ENCODE results near the gene EPS8.
A peak's percentile ranks its signal among the peaks of the same experiment; 100 is the strongest.

Gene EPS8

DNA sequence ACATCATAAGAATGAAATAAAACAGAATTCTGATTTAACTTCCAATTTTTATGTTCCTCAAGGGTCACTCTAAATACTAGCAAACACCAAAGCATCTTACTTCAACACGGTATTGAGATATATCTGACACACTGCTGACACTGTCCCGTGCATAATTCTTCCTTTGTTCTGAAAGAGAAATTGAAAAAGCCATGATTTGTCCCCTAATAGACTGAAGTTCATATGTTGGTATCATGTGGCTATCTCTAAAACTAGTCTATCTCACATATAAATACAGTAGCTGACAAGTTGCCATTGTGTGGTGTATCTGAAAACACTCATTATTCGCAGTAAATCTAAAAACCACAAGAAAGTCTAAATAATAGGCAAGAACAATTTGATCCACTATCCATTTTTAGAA lies 118.4 kb downstream of the EPS8 start:
- no peaks in the 10 kb centered on the region for H3K9me3 ChIP-seq
- DNase-seq = no peak
- H3K36me3 ChIP-seq = peaks cover 5 to 18% (median 6%) of the 10 kb centered on the region in 3 donors
- TF ChIP-seq, protein P1, sequence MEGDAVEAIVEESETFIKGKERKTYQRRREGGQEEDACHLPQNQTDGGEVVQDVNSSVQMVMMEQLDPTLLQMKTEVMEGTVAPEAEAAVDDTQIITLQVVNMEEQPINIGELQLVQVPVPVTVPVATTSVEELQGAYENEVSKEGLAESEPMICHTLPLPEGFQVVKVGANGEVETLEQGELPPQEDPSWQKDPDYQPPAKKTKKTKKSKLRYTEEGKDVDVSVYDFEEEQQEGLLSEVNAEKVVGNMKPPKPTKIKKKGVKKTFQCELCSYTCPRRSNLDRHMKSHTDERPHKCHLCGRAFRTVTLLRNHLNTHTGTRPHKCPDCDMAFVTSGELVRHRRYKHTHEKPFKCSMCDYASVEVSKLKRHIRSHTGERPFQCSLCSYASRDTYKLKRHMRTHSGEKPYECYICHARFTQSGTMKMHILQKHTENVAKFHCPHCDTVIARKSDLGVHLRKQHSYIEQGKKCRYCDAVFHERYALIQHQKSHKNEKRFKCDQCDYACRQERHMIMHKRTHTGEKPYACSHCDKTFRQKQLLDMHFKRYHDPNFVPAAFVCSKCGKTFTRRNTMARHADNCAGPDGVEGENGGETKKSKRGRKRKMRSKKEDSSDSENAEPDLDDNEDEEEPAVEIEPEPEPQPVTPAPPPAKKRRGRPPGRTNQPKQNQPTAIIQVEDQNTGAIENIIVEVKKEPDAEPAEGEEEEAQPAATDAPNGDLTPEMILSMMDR (IDR thresholded peaks at IDR 0.05) = no peak
- intact Hi-C loops (cut with DNase I; ENCODE audit: low total_unique reads) = no loop called here
- no peak overlapping the region for H3K27ac ChIP-seq
- peaks cover 0 to 67% (median 7%) of the 10 kb centered on the region in 4 donors for H3K4me1 ChIP-seq
- H3K27me3 ChIP-seq = no peaks in the 10 kb centered on the region
- no peak overlapping the region for H3K4me3 ChIP-seq

DNA sequence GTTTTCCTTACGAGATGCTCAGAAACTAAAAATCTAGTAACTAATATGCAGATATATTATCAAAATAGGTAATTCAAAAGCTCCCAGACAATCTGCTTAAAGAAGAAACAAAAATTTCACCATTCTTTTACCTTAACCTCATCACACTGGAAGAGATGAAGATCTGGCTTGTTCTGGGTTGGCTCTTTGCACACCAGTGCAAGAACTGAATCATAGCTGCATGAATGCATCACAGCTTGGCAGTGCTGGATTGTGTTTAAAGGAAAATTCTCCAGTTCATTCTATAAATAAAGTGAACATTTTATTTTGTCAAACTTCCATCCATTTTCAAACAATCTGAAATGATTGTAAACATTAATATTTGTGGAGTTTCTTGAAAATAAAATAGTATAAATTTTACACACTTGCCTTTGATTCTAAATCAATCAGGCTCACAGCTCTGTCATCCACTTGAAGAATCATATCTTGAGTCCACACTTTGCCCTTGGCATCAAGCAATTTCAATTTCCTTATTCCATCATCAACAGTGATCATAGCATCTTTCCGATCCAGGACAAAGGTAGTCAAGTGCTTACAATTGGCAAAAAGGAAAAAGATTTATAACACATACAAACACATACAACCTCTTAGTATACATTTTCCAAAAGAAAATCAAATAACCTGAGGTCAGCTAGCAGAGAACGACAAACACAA lies 119.8 kb downstream of the EPS8 start:
- H3K4me3 ChIP-seq = no peak overlapping the region
- H3K36me3 ChIP-seq = peaks cover 11 to 30% (median 20%) of the 10 kb centered on the region in 3 donors
- no peaks in the 10 kb centered on the region for H3K27me3 ChIP-seq
- DNase-seq = no peak
- TF ChIP-seq, protein P1 (IDR thresholded peaks at IDR 0.05) = no peak
- H3K9me3 ChIP-seq = no peaks in the 10 kb centered on the region
- peaks cover 0 to 65% (median 7%) of the 10 kb centered on the region in 4 donors for H3K4me1 ChIP-seq
- intact Hi-C loops (cut with DNase I; ENCODE audit: low total_unique reads) = no loop called here
- peak overlapping the region in 1 of 2 donors; percentile 41 for H3K27ac ChIP-seq

DNA sequence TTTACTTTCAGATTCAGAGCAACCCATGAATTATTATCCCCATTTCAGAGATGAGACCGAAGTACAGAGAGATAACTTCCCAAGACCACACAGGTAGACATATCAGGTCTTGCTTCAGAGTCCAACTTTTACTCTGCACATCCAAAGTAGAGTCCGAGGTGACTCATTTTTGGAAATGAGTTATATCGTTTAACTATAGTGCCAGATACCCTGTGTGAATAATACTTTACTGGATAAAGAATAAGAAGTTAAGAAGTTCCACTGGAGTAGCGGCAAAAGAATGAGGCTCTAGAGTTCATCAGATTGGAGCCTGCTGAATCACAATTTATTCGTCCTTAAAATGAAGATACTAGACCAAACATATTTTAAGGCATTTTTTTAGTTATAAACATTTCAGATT lies 124.7 kb downstream of the EPS8 start:
- intact Hi-C loops (cut with DNase I; ENCODE audit: low total_unique reads) = no loop called here
- Histone ChIP-seq H3K9me3 (no peaks in the 10 kb centered on the region), H3K27ac (no peak overlapping the region), H3K4me3 (no peak overlapping the region), H3K4me1 (peaks cover 0 to 25% (median 5%) of the 10 kb centered on the region in 4 donors), H3K36me3 (peaks cover 30 to 67% (median 49%) of the 10 kb centered on the region in 3 donors), H3K27me3 (no peaks in the 10 kb centered on the region)
- TF ChIP-seq, protein P1 (IDR thresholded peaks at IDR 0.05) = no peak
- no peak for DNase-seq

DNA sequence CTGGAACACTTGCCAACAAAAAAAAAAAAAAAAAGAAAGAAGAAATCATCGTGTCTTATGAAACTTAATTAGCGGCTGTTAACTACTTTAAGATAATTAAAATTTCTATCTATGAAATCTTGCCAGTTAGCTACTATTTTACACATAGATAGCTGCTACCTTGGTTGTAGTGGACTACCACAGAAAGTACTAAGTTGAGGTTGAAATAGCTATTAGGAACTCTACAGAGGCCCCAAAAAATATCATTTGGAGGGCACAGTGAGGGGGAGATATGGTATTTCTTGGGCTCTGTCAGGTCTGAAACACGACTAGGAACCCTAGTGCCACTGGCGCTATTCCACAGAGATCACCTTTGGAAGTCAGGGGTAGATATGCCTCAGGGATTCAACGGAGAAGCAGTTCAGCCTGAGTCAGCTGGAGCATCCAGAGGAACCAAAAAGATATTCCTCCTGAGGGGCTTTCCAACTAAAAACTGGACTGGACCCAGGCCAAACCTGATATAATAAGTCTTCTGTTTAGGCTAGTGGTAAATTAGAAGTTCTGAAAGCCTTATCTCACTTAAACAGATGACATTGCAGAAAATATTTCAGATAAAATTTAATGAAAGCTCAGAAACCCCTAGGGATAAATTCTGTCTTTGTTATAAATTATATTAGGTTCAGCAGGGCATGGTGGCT lies 126.1 kb downstream of the EPS8 start:
- H3K4me1 ChIP-seq = peaks cover 0 to 11% (median under 1%) of the 10 kb centered on the region in 4 donors
- no peak overlapping the region for H3K27ac ChIP-seq
- no peaks in the 10 kb centered on the region for H3K27me3 ChIP-seq
- peaks cover 44 to 72% (median 63%) of the 10 kb centered on the region in 3 donors for H3K36me3 ChIP-seq
- H3K9me3 ChIP-seq = no peaks in the 10 kb centered on the region
- TF ChIP-seq, protein P1 (IDR thresholded peaks at IDR 0.05) = no peak
- intact Hi-C loops (cut with DNase I; ENCODE audit: low total_unique reads) = no loop called here
- no peak for DNase-seq
- H3K4me3 ChIP-seq = no peak overlapping the region

DNA sequence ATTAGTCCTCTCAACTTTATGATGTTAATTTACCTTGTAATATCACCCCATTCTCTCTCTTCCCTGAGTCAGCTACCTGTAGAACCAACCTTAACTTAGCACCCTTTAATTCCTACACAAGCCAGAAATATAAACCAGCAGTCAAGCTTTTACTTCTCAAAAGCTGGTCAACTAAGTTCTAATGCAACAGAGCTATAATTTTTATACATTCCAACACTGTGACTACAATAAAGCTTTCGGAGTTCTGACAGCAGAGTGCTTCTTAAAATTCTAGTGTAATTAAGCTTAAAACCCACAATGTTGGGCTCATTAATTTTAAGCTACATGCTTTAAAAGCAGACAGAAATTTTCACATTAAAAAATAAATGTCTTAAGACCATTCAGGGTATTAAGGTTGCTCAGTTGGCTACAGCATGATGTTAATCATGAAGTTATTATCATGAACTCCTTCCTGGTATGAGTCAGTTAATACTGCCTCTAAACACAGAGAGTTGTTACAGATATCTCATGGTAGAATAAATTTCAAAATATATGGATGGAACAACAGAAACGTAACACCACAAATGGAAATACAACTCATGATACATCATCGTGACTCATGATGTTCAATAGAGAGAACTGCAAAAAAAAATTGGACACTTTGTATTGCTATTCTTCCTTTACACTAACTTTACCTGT lies 126.7 kb downstream of the EPS8 start:
- TF ChIP-seq, protein P1 (IDR thresholded peaks at IDR 0.05) = no peak
- DNase-seq = no peak
- H3K27me3 ChIP-seq = no peaks in the 10 kb centered on the region
- H3K27ac ChIP-seq = no peak overlapping the region
- H3K36me3 ChIP-seq = peaks cover 51 to 79% (median 70%) of the 10 kb centered on the region in 3 donors
- H3K4me1 ChIP-seq = peaks cover 0 to 5% (median 0%) of the 10 kb centered on the region in 4 donors
- intact Hi-C loops (cut with DNase I; ENCODE audit: low total_unique reads) = no loop called here
- H3K9me3 ChIP-seq = no peaks in the 10 kb centered on the region
- no peak overlapping the region for H3K4me3 ChIP-seq
